Activated CD8-positive, alpha-beta T cell treated with anti-CD3 and anti-CD28 coated beads for 36 hours (primary cell): Measurements from ENCODE around the gene EFHC1. TPM values are rescaled to one million over a fixed set of nuclear protein-coding genes. Genes with fewer than 3 reads are reported as not detected.

ENCODE experiments used
- ATAC-seq: fragments of 200-7000 bp; cut with Tn5 transposase; one replicate; pipeline ENCODE4 v1.10.0; 2021; ENCODE audit warnings: mild to moderate bottlenecking, moderate library complexity
- CTCF ChIA-PET: fragments of 350-600 bp; sonication (Branson Sonifier 250); formaldehyde crosslinking; loops from one replicate; lab custom pipeline; 2021; ENCODE audit warnings: antibody characterized with exemption; lab: Charles Lee
- POLR2A ChIA-PET: fragments of 350-600 bp; sonication (Branson Sonifier 250); formaldehyde crosslinking; loops from one replicate; lab custom pipeline; 2021; ENCODE audit warnings: antibody characterized with exemption; lab: Charles Lee
- DNase-seq: peaks from one replicate; pipeline ENCODE4 v3.0.0-alpha.2; 2020
- H3K27ac Mint-ChIP-seq: one replicate; pipeline ENCODE4 v1.8.0; 2021; ENCODE audit warnings: mild to moderate bottlenecking, mixed read lengths
- H3K27me3 Mint-ChIP-seq: one replicate; pipeline ENCODE4 v1.8.0; 2021; ENCODE audit warnings: mixed read lengths
- H3K36me3 Mint-ChIP-seq: one replicate; pipeline ENCODE4 v1.8.0; 2021; ENCODE audit warnings: low read depth, mixed read lengths
- H3K4me1 Mint-ChIP-seq: one replicate; pipeline ENCODE4 v1.8.0; 2021; ENCODE audit warnings: low read depth, mixed read lengths
- H3K4me3 Mint-ChIP-seq: one replicate; pipeline ENCODE4 v1.8.0; 2021; ENCODE audit warnings: mild to moderate bottlenecking, moderate library complexity, mixed read lengths
- H3K9me3 Mint-ChIP-seq: one replicate; pipeline ENCODE4 v1.8.0; 2021; ENCODE audit warnings: mixed read lengths
- CTCF ChIP-seq: fragments of 200-600 bp; IDR thresholded peaks from one replicate; pipeline ENCODE4 v1.8.0; 2022; ENCODE audit warnings: antibody characterized with exemption, mild to moderate bottlenecking
- intact Hi-C: fragments of 100-400 bp; cut with micrococcal nuclease; formaldehyde crosslinking; loops from one replicate; pipeline ENCODE4 v1.10.0; 2022
- total RNA-seq, 2 experiments: library from RNA; stranded (reverse); gene quantifications; one replicate each; pipeline ENCODE4 v1.2.3, GENCODE V29; 2021

Gene EFHC1
- total RNA-seq, 2 experiments from 2014 or later, result 1.9 to 2.1 TPM

- Mint-ChIP-seq H3K27me3 (no peaks in the 10 kb centered on the region), H3K36me3 (no peaks in the 10 kb centered on the region), H3K27ac (no peak overlapping the region), H3K9me3 (no peaks in the 10 kb centered on the region), H3K4me1 (peaks cover 4% of the 10 kb centered on the region), H3K4me3 (no peak overlapping the region)
- no peak for DNase-seq
- intact Hi-C loops, result no loop called here
- ATAC-seq, result no peak
- no peak for TF ChIP-seq CTCF
- ChIA-PET CTCF (no interaction called here), POLR2A (interaction anchor here (0.6 kb wide), 1 partner anchor 440 kb away, joined by 4 read pairs; no protein-coding TSS in a partner anchor)
Measured at GRCh38 chr6:52553719-52554118, 133.6 kb downstream of the EFHC1 start.

- ChIA-PET CTCF (interaction anchor here (1.5 kb wide), 1 partner anchor 12 kb away, joined by 4 read pairs; no protein-coding TSS in a partner anchor), POLR2A (no interaction called here)
- Mint-ChIP-seq H3K9me3 (no peaks in the 10 kb centered on the region), H3K27ac (no peak overlapping the region), H3K27me3 (no peaks in the 10 kb centered on the region), H3K4me1 (peaks cover 4% of the 10 kb centered on the region), H3K4me3 (no peak overlapping the region), H3K36me3 (no peaks in the 10 kb centered on the region)
- ATAC-seq, result no peak
- no peak for TF ChIP-seq CTCF
- intact Hi-C loops, result no loop called here
- no peak for DNase-seq
Measured at GRCh38 chr6:52554684-52555280, 134.6 kb downstream of the EFHC1 start.

- peaks cover 2% of the 10 kb centered on the region for H3K4me1 Mint-ChIP-seq
- POLR2A ChIA-PET, result no interaction called here
- no peak for ATAC-seq
- H3K27ac Mint-ChIP-seq, result no peak overlapping the region
- H3K27me3 Mint-ChIP-seq, result no peaks in the 10 kb centered on the region
- no peak overlapping the region for H3K4me3 Mint-ChIP-seq
- intact Hi-C loops, result no loop called here
- no peaks in the 10 kb centered on the region for H3K9me3 Mint-ChIP-seq
- no peaks in the 10 kb centered on the region for H3K36me3 Mint-ChIP-seq
- TF ChIP-seq CTCF, result no peak
- CTCF ChIA-PET, result interaction anchor here (1.5 kb wide), 1 partner anchor 11 kb away, joined by 4 read pairs; no protein-coding TSS in a partner anchor
- DNase-seq, result no peak
Measured at GRCh38 chr6:52555518-52556233, 135.5 kb downstream of the EFHC1 start.

- intact Hi-C loops, result no loop called here
- H3K27me3 Mint-ChIP-seq, result no peaks in the 10 kb centered on the region
- TF ChIP-seq CTCF, result no peak
- ChIA-PET CTCF (interaction anchor here (0.7 kb wide), 1 partner anchor 105 kb away, joined by 3 read pairs; no protein-coding TSS in a partner anchor), POLR2A (no interaction called here)
- H3K9me3 Mint-ChIP-seq, result no peaks in the 10 kb centered on the region
- no peak overlapping the region for H3K4me3 Mint-ChIP-seq
- H3K27ac Mint-ChIP-seq, result no peak overlapping the region
- no peaks in the 10 kb centered on the region for H3K36me3 Mint-ChIP-seq
- H3K4me1 Mint-ChIP-seq, result peaks cover 2% of the 10 kb centered on the region
- ATAC-seq (no peak), DNase-seq (no peak)
Measured at GRCh38 chr6:52557389-52558265, 137.5 kb downstream of the EFHC1 start.
